ENCODE data around the gene TMEM62. TPM values are rescaled to one million over a fixed set of nuclear protein-coding genes. Genes with fewer than 3 reads are reported as not detected.
A peak's percentile ranks its signal among the peaks of the same experiment; 100 is the strongest.
"Not testable (repeated sequence)": the region's sequence is repeated elsewhere in the genome, so short reads cannot be mapped to it uniquely, and the experiment has no call there.

The TMEM62 gene
- total RNA-seq, 1 donor from 2014 or later = 5.1 TPM

- Mint-ChIP-seq H3K4me3 (ENCODE audit: unreplicated experiment) (peak overlapping the region; percentile 19), H3K4me1 (ENCODE audit: unreplicated experiment) (no peaks in the 10 kb centered on the region), H3K27ac (ENCODE audit: unreplicated experiment) (no peak overlapping the region), H3K9me3 (ENCODE audit: unreplicated experiment) (no peaks in the 10 kb centered on the region), H3K36me3 (ENCODE audit: low read depth, unreplicated experiment) (peaks cover 25% of the 10 kb centered on the region), H3K27me3 (ENCODE audit: unreplicated experiment) (no peaks in the 10 kb centered on the region)
- no peak for DNase-seq (ENCODE audit: low spot score)
- no peak for TF ChIP-seq CTCF (IDR thresholded peaks at IDR 0.05; ENCODE audit: unreplicated experiment)
These were observed 63.6 kb downstream of the TMEM62 start for GRCh38 chr15:43196760-43197548.

GRCh38 chr15:43197773-43198172, 64.4 kb downstream of the TMEM62 start:
- peaks cover 20% of the 10 kb centered on the region for H3K36me3 Mint-ChIP-seq (ENCODE audit: low read depth, unreplicated experiment)
- not testable (repeated sequence) for H3K4me3 Mint-ChIP-seq (ENCODE audit: unreplicated experiment); H3K4me1 Mint-ChIP-seq (ENCODE audit: unreplicated experiment)

DNA sequence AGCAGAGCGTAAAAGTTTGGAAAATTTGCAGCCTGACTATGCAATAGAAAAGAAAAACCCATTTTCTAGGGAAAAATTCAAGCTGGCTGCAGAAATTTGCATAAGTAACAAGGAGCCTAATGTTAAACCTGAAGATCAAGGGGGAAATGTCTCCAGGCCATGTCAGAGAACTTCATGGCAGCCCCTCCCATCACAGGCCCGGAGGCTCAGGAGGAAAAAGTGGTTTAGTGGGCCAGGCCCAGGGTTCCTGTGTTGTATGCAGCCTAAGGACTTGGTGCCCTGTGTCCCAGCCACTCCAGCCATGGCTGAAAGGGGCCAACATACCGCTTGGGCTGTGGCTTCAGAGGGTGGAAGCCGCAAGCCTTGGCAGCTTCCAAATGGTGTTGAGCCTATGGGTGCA, 65.2 kb downstream of the TMEM62 start:
- not testable (repeated sequence) for DNase-seq (ENCODE audit: low spot score); H3K4me1 Mint-ChIP-seq (ENCODE audit: unreplicated experiment); H3K4me3 Mint-ChIP-seq (ENCODE audit: unreplicated experiment); H3K9me3 Mint-ChIP-seq (ENCODE audit: unreplicated experiment); H3K27ac Mint-ChIP-seq (ENCODE audit: unreplicated experiment); H3K27me3 Mint-ChIP-seq (ENCODE audit: unreplicated experiment)
- H3K36me3 Mint-ChIP-seq (ENCODE audit: low read depth, unreplicated experiment) = peaks cover 18% of the 10 kb centered on the region

More at GRCh38 chr15:43197773-43198172, 64.4 kb downstream of the TMEM62 start:
- DNase-seq (ENCODE audit: low spot score); H3K9me3 Mint-ChIP-seq (ENCODE audit: unreplicated experiment); H3K27ac Mint-ChIP-seq (ENCODE audit: unreplicated experiment); H3K27me3 Mint-ChIP-seq (ENCODE audit: unreplicated experiment): not testable (repeated sequence)

GRCh38 chr15:43198992-43199391, 65.6 kb downstream of the TMEM62 start:
- no peak for TF ChIP-seq CTCF (IDR thresholded peaks at IDR 0.05; ENCODE audit: unreplicated experiment)
- Mint-ChIP-seq H3K9me3 (ENCODE audit: unreplicated experiment) (no peaks in the 10 kb centered on the region), H3K4me1 (ENCODE audit: unreplicated experiment) (no peaks in the 10 kb centered on the region), H3K4me3 (ENCODE audit: unreplicated experiment) (no peak overlapping the region), H3K27me3 (ENCODE audit: unreplicated experiment) (peaks cover 2% of the 10 kb centered on the region), H3K36me3 (ENCODE audit: low read depth, unreplicated experiment) (peaks cover 18% of the 10 kb centered on the region), H3K27ac (ENCODE audit: unreplicated experiment) (no peak overlapping the region)
- no peak for DNase-seq (ENCODE audit: low spot score)

GRCh38 chr15:43199945-43200488, 66.6 kb downstream of the TMEM62 start:
- peaks cover 2% of the 10 kb centered on the region for H3K27me3 Mint-ChIP-seq (ENCODE audit: unreplicated experiment)
- H3K27ac Mint-ChIP-seq (ENCODE audit: unreplicated experiment) = no peak overlapping the region
- no peaks in the 10 kb centered on the region for H3K4me1 Mint-ChIP-seq (ENCODE audit: unreplicated experiment)
- no peak for DNase-seq (ENCODE audit: low spot score)
- no peak for TF ChIP-seq CTCF (IDR thresholded peaks at IDR 0.05; ENCODE audit: unreplicated experiment)
- peaks cover 18% of the 10 kb centered on the region for H3K36me3 Mint-ChIP-seq (ENCODE audit: low read depth, unreplicated experiment)
- no peak overlapping the region for H3K4me3 Mint-ChIP-seq (ENCODE audit: unreplicated experiment)
- no peaks in the 10 kb centered on the region for H3K9me3 Mint-ChIP-seq (ENCODE audit: unreplicated experiment)

Data from endothelial cell (in vitro differentiated cells).